HCT116 (cell line): ENCODE results near the gene CTXN1. TPM values are rescaled to one million over a fixed set of nuclear protein-coding genes. Genes with fewer than 3 reads are reported as not detected.

ENCODE experiments used
- EGR1 ChIP-seq: IDR thresholded peaks from 2 replicates; pipeline ENCODE4 v1.6.1; 2012; ENCODE audit warnings: low read depth
- EZH2 ChIP-seq: fragments of 200-600 bp; sonication (generic); IDR thresholded peaks from 2 replicates; pipeline ENCODE4 v1.6.1; 2017; ENCODE audit warnings: antibody characterized with exemption, mixed run types
- EZH2phosphoT487 ChIP-seq: fragments of 200-600 bp; IDR thresholded peaks from 2 replicates; pipeline ENCODE4 v1.6.1; 2018; ENCODE audit warnings: antibody characterized with exemption, borderline replicate concordance
- FOSL1 ChIP-seq: IDR thresholded peaks from 2 replicates; pipeline ENCODE4 v1.6.1; 2012; ENCODE audit warnings: low read depth
- POLR2A ChIP-seq: IDR thresholded peaks from 2 replicates; pipeline ENCODE4 v1.7.0; 2011; ENCODE audit warnings: borderline replicate concordance; ENCODE audit not compliant: insufficient read depth, insufficient read length; ENCODE audit errors: extremely low read depth
- YY1 ChIP-seq: IDR thresholded peaks from 2 replicates; pipeline ENCODE4 v1.6.1; 2011; ENCODE audit warnings: low read length, low read depth, moderate library complexity, mild to moderate bottlenecking; ENCODE audit not compliant: insufficient replicate concordance; ENCODE audit errors: extremely low read depth
- total RNA-seq: library from RNA; stranded (reverse); gene quantifications from one replicate; pipeline ENCODE4 v1.2.1, GENCODE V29; 2021; ENCODE audit not compliant: unreplicated experiment
- TF ChIP-seq, protein P1 (sequence below), 3 experiments: fragments of 200-600 bp in 1 of 3; sonication (generic) in 1 of 3; IDR thresholded peaks in 2 of 3; conservative IDR thresholded peaks in 1 of 3; 2 replicates each; pipeline ENCODE4 v1.5.1; 2012 to 2017; ENCODE audit warnings: low read depth in 2 of 3, low read length in 2 of 3, antibody characterized with exemption in 1 of 3, borderline replicate concordance in 1 of 3, control low read depth in 1 of 3, mild to moderate bottlenecking in 1 of 3, mixed read lengths in 1 of 3, mixed run types in 1 of 3, moderate library complexity in 1 of 3; ENCODE audit not compliant: insufficient read depth in 1 of 3
- TF ChIP-seq, protein P2 (sequence below): IDR thresholded peaks from 2 replicates; pipeline ENCODE4 v1.6.1; 2011; ENCODE audit warnings: mild to moderate bottlenecking, low read length, moderate library complexity; ENCODE audit not compliant: insufficient replicate concordance; ENCODE audit errors: extremely low read depth
- TF ChIP-seq, protein P3 (sequence below): IDR thresholded peaks from 2 replicates; pipeline ENCODE4 v1.6.1; 2012

CTXN1 gene
- total RNA-seq, 1 experiment from 2014 or later, result 56.0 TPM

DNA sequence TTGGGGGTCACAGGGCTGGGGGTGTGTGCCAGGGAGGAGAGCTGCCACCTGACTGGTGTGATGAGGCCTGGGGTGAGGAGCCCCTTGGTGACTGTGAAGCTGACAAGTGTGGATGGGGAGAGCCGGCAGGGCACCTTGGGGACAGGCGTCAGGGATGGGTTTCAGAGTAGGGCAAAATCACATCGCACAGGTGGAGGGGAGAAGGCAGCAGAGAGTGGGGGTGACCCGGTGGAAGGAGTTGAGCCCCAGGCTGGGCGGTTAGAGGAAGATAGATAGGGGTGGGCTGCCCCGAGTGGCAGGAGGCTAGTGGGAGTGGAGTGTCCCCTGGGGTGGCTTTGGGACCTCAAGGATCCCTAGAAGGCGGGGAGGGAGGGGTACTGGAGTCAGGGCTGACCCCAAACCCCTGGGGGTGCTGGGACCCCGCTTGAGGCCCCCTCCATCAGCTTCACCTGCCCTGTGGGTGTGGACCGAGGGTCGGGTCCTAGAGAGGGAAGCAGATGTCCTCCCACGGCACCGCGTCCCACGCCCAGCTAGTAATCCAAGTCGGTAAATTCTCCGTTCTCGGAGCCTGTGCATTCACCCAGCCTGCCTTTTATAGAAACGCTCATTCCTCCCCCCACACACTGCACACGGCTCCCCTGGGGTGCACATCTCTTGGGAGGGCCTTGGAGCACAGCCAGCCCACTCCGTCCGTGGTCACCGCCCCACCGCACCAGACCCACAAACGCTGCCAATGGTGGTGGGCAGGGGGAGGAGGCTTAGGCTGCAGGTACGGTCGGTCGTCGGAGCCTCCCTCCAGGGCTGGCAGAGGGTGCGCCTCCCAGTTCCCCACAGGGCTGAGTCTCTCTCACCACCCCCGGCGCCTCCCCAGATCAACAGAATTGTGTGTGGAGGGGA is 2.4 kb downstream of the CTXN1 start (continued):
- TF ChIP-seq, protein P1, sequence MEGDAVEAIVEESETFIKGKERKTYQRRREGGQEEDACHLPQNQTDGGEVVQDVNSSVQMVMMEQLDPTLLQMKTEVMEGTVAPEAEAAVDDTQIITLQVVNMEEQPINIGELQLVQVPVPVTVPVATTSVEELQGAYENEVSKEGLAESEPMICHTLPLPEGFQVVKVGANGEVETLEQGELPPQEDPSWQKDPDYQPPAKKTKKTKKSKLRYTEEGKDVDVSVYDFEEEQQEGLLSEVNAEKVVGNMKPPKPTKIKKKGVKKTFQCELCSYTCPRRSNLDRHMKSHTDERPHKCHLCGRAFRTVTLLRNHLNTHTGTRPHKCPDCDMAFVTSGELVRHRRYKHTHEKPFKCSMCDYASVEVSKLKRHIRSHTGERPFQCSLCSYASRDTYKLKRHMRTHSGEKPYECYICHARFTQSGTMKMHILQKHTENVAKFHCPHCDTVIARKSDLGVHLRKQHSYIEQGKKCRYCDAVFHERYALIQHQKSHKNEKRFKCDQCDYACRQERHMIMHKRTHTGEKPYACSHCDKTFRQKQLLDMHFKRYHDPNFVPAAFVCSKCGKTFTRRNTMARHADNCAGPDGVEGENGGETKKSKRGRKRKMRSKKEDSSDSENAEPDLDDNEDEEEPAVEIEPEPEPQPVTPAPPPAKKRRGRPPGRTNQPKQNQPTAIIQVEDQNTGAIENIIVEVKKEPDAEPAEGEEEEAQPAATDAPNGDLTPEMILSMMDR (IDR thresholded peaks at IDR 0.05 in 2 of 3, conservative IDR thresholded peaks at IDR 0.05 in 1 of 3; ENCODE audit: borderline replicate concordance in 1 of 3, insufficient read depth in 1 of 3, low read depth in 2 of 3, low read length in 2 of 3), result no peak
- TF ChIP-seq EZH2phosphoT487, result no peak
- TF ChIP-seq, protein P2, sequence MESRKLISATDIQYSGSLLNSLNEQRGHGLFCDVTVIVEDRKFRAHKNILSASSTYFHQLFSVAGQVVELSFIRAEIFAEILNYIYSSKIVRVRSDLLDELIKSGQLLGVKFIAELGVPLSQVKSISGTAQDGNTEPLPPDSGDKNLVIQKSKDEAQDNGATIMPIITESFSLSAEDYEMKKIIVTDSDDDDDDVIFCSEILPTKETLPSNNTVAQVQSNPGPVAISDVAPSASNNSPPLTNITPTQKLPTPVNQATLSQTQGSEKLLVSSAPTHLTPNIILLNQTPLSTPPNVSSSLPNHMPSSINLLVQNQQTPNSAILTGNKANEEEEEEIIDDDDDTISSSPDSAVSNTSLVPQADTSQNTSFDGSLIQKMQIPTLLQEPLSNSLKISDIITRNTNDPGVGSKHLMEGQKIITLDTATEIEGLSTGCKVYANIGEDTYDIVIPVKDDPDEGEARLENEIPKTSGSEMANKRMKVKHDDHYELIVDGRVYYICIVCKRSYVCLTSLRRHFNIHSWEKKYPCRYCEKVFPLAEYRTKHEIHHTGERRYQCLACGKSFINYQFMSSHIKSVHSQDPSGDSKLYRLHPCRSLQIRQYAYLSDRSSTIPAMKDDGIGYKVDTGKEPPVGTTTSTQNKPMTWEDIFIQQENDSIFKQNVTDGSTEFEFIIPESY, result no peak
- no peak for TF ChIP-seq POLR2A
- TF ChIP-seq EGR1, result no peak
- TF ChIP-seq FOSL1, result no peak
- no peak for TF ChIP-seq EZH2
- TF ChIP-seq, protein P3, sequence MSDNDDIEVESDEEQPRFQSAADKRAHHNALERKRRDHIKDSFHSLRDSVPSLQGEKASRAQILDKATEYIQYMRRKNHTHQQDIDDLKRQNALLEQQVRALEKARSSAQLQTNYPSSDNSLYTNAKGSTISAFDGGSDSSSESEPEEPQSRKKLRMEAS, result no peak
- no peak for TF ChIP-seq YY1
